GM12865 (cell line): ENCODE results near the gene EXOC3L2.

Experiments used
- DNase-seq: peaks from one replicate; pipeline ENCODE4 v3.0.0; 2010; ENCODE audit warnings: low read depth
- H3K4me3 ChIP-seq: 2 replicates; pipeline ENCODE4 v1.5.1; 2011; ENCODE audit warnings: mild to moderate bottlenecking, low read depth, low read length, control low read depth
- CTCF ChIP-seq: IDR thresholded peaks from 2 replicates; pipeline ENCODE4 v1.5.1; 2011; ENCODE audit warnings: low read length, control low read depth, low read depth, inconsistent platforms; ENCODE audit not compliant: insufficient read depth; ENCODE audit errors: missing control alignments

EXOC3L2 gene

DNA sequence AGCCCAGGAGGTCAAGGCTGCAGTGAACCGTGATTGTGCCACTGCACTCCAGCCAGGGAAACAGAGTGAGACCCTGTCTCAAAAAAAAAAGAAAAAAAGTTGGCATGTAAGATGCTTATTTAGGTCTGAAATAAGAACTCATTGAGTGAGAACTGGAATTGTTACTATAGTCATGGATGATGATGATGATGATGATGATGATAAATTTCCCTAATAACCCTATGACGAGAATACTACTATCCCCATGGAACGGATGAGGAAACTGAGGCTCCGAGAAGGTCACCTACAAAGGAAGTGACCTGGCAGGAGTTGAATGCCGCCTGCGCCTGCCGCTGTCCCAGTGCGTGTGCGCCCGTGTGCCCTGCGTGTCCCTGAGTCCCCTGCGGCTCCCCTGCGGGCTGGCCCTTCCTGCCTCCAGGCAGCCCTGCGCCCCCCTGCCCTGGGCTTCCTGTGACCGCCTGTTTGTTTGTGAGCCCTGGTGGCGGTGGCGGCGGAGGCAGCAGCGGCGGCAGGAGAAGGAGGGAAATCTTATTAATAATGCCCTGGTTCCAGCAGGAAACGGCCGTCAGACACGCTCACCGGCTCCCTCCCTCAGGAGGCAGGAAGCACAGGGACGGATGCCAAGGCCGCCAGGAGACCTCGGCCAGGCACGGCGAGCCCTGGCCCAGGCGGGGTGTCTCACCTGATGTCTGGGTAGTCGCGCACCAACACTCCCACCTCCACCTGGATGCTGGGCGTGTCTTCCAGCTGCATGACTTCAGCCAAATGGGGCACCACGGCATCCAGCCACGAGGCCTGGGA lies 29.6 kb downstream of the EXOC3L2 start:
- H3K4me3 ChIP-seq: no peak overlapping the region
- TF ChIP-seq CTCF: no peak
- DNase-seq: no peak

DNA sequence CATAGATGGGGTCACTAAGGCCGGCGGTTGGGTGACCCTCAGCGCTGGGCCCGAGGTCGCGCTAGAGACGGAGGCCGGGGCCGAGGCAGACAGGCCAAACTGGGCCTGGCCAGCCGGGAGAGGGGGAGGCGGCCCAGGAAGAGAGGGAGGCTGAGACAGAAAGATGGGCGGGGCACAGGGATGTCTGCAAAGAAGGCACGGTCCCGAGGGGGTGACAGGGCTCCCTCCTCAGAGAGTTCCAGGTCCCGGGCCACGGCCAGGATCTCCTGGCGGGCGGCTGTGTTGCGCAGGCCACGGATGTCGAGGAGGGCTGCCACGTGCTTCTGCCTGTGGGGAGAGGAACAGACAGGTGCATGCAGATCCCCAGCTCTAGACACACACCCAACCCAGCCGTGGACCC lies 32.2 kb downstream of the EXOC3L2 start:
- no peak overlapping the region for H3K4me3 ChIP-seq
- DNase-seq: no peak
- no peak for TF ChIP-seq CTCF

DNA sequence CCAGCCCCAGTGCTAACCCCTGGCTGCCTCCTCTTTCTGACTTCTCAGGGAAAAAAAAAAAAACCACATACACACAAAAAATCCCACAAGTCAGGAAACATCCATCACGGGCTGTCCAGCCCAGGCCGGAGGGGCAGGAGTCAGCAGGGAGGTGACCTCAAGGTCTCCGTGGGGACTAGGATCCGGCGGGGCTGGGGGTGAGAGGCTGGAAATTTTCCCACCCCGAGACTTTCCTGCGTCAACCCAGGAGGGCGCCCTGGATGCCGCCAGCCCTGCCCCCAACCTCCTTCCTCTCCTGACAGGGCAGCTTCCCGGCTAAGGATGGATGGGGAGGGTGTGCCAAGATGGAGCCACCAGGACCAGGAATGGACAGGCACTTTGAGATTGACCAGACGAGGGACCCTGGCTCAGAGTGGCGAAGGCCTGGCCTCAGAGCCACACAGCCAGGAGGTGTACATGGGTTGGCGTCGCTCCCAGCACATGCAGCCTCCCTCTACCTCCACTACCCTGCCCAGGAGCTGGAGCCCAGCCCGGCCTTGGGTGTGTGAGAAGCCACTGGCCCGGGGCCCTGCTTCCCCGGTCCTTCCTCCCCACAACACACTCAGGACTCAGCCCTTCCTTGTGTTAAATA lies 33.3 kb downstream of the EXOC3L2 start:
- no peak overlapping the region for H3K4me3 ChIP-seq
- DNase-seq: no peak
- TF ChIP-seq CTCF: no peak

- no peak overlapping the region for H3K4me3 ChIP-seq
- no peak for TF ChIP-seq CTCF
- no peak for DNase-seq
These were observed 38.9 kb downstream of the EXOC3L2 start for GRCh38 chr19:45206328-45206727.

- no peak for DNase-seq
- no peak overlapping the region for H3K4me3 ChIP-seq
- TF ChIP-seq CTCF: no peak
These were observed 39.4 kb downstream of the EXOC3L2 start for GRCh38 chr19:45205810-45206209.

DNA sequence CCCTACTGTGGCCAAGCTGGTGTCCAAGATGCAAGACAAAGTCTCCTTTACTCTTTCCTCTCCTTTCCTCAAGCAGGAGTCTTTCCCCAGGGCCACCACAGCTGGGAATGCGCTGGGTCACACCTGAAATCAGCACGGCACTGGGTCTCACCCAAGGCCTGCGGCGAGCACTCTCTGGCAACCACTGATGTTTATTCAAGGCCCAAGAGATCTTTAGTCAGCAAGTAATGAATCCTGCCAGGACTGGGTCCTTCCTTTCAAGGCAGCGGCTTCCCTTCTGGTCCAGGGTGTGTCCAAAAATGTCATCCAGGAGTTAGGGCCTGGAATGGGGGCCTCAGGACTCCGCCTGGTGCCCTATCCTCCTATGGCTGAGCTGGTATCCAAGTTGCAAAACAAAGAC lies 42.6 kb downstream of the EXOC3L2 start:
- H3K4me3 ChIP-seq: no peak overlapping the region
- DNase-seq: no peak
- no peak for TF ChIP-seq CTCF
